ENCODE results near the gene TNFRSF17.

GRCh38 chr16:11980136-11980844 lies 15.3 kb downstream of the TNFRSF17 start:
- TF ChIP-seq CTCF (IDR thresholded peaks at IDR 0.05) (no peak), POLR2A (IDR thresholded peaks at IDR 0.05) (no peak), EP300 (IDR thresholded peaks at IDR 0.05) (no peak), POLR2AphosphoS5 (IDR thresholded peaks at IDR 0.05) (no peak)
